ENCODE results near the gene IRAK2. TPM values are rescaled to one million over a fixed set of nuclear protein-coding genes. Genes with fewer than 3 reads are reported as not detected.

Gene IRAK2
- total RNA-seq, 2 experiments from 2014 or later: 3.0 TPM

DNA sequence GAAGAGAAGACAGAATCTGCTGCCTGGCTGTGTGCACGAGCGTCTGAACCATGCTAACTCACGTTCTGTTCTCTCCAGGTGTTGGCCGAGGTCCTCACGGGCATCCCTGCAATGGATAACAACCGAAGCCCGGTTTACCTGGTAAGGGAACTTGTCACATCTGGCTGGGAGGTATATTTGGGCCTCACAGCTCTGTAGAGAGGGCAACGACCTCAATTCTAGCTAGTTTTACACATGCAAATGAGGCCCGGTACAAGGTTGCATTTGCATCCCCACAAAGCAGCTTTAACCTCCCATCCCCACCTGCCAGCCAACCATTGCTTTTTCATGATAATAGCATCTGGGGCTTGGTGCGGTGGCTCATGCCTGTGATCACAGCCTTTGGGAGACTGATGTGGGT lies 61.6 kb downstream of the IRAK2 start:
- ChIA-PET POLR2A (interaction anchor here (1.2 to 1.6 kb wide), 2 partner anchors 22 to 34 kb away, joined by 3 to 6 read pairs; partner anchors contain the start of gene TATDN2), CTCF (interaction anchor here (1.0 to 1.8 kb wide), 3 partner anchors 37 to 97 kb away, joined by 3 to 5 read pairs (median 4); no protein-coding TSS in a partner anchor)
- peaks cover 8% of the 10 kb centered on the region for H3K36me3 Mint-ChIP-seq (ENCODE audit: low read depth)
- intact Hi-C loops (cut with micrococcal nuclease): loop anchor here (5.0 to 10.0 kb wide), 3 partner anchors 34 to 84 kb away; partner anchors contain the start of genes IRAK2 and VHL
- H3K4me1 Mint-ChIP-seq (ENCODE audit: low read depth): peaks cover 55% of the 10 kb centered on the region
- TF ChIP-seq, protein P1, sequence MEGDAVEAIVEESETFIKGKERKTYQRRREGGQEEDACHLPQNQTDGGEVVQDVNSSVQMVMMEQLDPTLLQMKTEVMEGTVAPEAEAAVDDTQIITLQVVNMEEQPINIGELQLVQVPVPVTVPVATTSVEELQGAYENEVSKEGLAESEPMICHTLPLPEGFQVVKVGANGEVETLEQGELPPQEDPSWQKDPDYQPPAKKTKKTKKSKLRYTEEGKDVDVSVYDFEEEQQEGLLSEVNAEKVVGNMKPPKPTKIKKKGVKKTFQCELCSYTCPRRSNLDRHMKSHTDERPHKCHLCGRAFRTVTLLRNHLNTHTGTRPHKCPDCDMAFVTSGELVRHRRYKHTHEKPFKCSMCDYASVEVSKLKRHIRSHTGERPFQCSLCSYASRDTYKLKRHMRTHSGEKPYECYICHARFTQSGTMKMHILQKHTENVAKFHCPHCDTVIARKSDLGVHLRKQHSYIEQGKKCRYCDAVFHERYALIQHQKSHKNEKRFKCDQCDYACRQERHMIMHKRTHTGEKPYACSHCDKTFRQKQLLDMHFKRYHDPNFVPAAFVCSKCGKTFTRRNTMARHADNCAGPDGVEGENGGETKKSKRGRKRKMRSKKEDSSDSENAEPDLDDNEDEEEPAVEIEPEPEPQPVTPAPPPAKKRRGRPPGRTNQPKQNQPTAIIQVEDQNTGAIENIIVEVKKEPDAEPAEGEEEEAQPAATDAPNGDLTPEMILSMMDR (IDR thresholded peaks at IDR 0.05): no peak
- ATAC-seq (no peak), DNase-seq (no peak)
- H3K4me3 Mint-ChIP-seq: no peak overlapping the region
- no peaks in the 10 kb centered on the region for H3K27me3 Mint-ChIP-seq
- H3K27ac Mint-ChIP-seq: no peak overlapping the region
- H3K9me3 Mint-ChIP-seq: no peaks in the 10 kb centered on the region

DNA sequence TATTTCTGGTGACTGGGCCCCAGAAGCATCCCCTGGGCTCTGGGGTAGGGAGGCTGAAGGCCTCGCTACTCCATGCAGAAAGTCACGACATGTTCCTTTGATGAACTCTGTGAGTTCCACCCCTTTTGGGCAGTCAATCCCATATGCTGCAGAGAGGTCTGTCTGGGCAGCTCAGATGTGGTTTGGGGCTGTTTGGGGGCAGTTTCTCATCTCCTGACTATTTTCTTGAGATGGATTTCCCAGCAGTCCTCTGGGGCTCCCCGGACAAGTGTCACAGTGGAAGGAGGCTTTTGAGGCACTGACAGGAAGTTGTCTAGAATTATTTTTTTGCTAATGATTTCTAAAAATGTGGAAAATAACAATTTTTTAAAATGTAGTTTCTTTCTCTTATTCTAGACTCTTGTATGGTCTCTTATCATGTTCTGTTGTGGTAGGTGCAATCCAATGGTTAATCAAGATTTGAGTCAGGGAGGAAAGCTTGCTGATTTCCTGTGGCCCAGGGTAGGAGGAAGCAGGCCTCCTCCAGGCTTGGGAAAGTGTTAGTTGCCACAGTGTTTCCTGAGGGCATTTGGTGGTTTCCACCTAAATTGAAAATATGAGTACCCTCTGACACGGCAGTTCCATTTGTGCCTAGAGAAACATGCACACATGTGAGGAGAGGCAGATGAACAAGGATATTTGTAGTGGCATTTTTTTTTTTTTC lies 63.7 kb downstream of the IRAK2 start:
- CTCF ChIA-PET: interaction anchor here (0.7 to 2.4 kb wide), 3 partner anchors 14 to 37 kb away, joined by 3 to 8 read pairs (median 7); no protein-coding TSS in a partner anchor
- no peaks in the 10 kb centered on the region for H3K9me3 Mint-ChIP-seq
- H3K4me3 Mint-ChIP-seq: no peak overlapping the region

GRCh38 chr3:10229576-10229975 lies 64.9 kb downstream of the IRAK2 start:
- peak overlapping the region; percentile 78 for H3K27ac Mint-ChIP-seq
- ChIA-PET CTCF (interaction anchor here (1.0 to 2.4 kb wide), 4 partner anchors 9 to 88 kb away, joined by 3 to 8 read pairs (median 5); partner anchors contain the start of gene VHL), POLR2A (interaction anchor here (1.3 to 2.1 kb wide), 3 partner anchors 19 to 43 kb away, joined by 4 to 7 read pairs (median 4); partner anchors contain the start of gene TATDN2)
- H3K4me3 Mint-ChIP-seq: no peak overlapping the region
- TF ChIP-seq, protein P1 (IDR thresholded peaks at IDR 0.05): no peak
- H3K36me3 Mint-ChIP-seq (ENCODE audit: low read depth): peaks cover 3% of the 10 kb centered on the region
- no peaks in the 10 kb centered on the region for H3K9me3 Mint-ChIP-seq
- no peak for ATAC-seq
- H3K4me1 Mint-ChIP-seq (ENCODE audit: low read depth): peaks cover 33% of the 10 kb centered on the region
- no peak for DNase-seq
- intact Hi-C loops (cut with micrococcal nuclease): loop anchor here (5.0 to 10.0 kb wide), 3 partner anchors 37 to 87 kb away; partner anchors contain the start of genes IRAK2 and VHL
- H3K27me3 Mint-ChIP-seq: no peaks in the 10 kb centered on the region

More for the DNA sequence above, 63.7 kb downstream of the IRAK2 start:
- Mint-ChIP-seq H3K36me3 (ENCODE audit: low read depth) (peaks cover 3% of the 10 kb centered on the region), H3K27me3 (no peaks in the 10 kb centered on the region), H3K4me1 (ENCODE audit: low read depth) (peaks cover 43% of the 10 kb centered on the region), H3K27ac (peak overlapping the region; percentile 83)
- TF ChIP-seq, protein P1 (IDR thresholded peaks at IDR 0.05): no peak
- ATAC-seq: peak; percentile 50
- DNase-seq: peak; percentile 60
- intact Hi-C loops (cut with micrococcal nuclease): loop anchor here (5.0 to 10.0 kb wide), 3 partner anchors 36 to 86 kb away; partner anchors contain the start of genes IRAK2 and VHL
- POLR2A ChIA-PET: interaction anchor here (0.7 to 2.1 kb wide), 5 partner anchors 14 to 77 kb away, joined by 3 to 7 read pairs (median 4); partner anchors contain the start of gene TATDN2

DNA sequence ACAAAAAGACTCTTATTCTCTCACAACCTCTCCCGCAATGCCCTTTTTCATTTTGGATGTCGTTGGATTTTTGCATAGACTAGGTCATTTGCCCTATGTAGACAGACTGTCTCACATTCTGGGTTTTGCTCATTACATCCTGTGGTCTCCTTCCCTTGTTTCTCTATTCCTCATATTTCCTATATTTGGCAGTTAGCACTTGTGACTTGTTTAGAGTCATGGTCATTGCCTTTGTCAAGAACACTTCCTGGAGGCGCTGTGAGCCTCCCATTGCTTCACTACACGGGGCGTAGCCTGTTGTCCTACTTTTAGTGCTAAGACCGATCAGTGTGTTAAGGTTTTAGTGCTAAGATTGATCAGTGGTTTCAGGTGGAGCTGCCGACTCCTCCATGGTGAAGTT lies 67.4 kb downstream of the IRAK2 start:
- Mint-ChIP-seq H3K4me1 (ENCODE audit: low read depth) (peaks cover 23% of the 10 kb centered on the region), H3K27ac (no peak overlapping the region), H3K36me3 (ENCODE audit: low read depth) (no peaks in the 10 kb centered on the region), H3K4me3 (no peak overlapping the region), H3K27me3 (no peaks in the 10 kb centered on the region), H3K9me3 (no peaks in the 10 kb centered on the region)
- DNase-seq: no peak
- ATAC-seq: no peak
- ChIA-PET POLR2A (interaction anchor here (1.1 to 2.0 kb wide), 2 partner anchors 16 to 137 kb away, joined by 3 to 11 read pairs; partner anchors contain the start of gene TATDN2), CTCF (no interaction called here)
- TF ChIP-seq, protein P1 (IDR thresholded peaks at IDR 0.05): no peak
- intact Hi-C loops (cut with micrococcal nuclease): no loop called here

Data from activated CD8-positive, alpha-beta T cell treated with anti-CD3 and anti-CD28 coated beads for 36 hours (primary cell).